PC-3 (cell line): ENCODE data around the gene IZUMO4.

Experiments
- EZH2 ChIP-seq: fragments of 300-600 bp; sonication (generic); IDR thresholded peaks from one replicate; pipeline ENCODE4 v1.6.1; 2017; ENCODE audit warnings: antibody characterized with exemption, mild to moderate bottlenecking, low read length; ENCODE audit not compliant: unreplicated experiment
- TF ChIP-seq, protein P1 (sequence below): fragments of 300-600 bp; sonication (generic); conservative IDR thresholded peaks from 2 replicates; pipeline ENCODE4 v1.5.1; 2017; ENCODE audit warnings: antibody characterized with exemption, low read depth, mild to moderate bottlenecking, low read length

DNA sequence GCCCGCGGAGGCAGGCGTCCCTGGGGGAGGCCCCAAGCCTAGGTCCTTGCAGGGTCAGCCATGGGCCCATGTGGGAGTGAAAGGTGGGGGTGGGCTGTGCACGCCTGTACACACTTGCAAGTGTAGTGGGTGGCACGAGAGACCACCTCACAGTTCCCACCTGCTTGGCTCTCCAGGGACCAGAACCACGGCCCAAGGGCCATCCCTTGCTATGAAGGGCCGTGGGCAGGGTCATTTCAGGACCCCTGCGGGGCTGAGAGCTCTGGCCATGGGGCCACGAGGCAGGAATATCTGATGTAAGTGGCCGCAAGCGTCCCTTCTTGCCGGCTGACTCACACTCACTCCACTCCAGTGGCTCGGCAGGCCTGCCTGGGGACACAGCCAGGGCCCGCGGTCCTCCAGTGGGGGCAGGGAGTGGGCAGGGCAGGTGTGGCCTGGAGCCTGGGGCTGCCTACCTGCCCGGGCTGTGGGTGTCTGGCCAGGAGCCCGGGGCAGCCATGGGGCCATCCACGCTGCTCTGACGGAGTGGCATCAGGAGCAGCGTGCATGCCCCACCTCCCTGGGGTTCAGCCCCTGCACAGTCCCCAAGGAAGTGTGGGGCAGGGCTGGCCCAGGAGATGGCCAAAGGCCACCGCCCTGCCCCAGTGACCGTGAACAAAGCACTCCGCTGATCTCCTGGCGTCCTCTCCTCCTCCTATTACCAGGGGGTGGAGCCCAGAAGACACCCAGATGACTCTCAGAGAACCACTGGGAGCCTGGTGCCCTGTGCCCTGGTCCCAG, 37.1 kb upstream of the IZUMO4 start:
- TF ChIP-seq EZH2: no peak
- TF ChIP-seq, protein P1, sequence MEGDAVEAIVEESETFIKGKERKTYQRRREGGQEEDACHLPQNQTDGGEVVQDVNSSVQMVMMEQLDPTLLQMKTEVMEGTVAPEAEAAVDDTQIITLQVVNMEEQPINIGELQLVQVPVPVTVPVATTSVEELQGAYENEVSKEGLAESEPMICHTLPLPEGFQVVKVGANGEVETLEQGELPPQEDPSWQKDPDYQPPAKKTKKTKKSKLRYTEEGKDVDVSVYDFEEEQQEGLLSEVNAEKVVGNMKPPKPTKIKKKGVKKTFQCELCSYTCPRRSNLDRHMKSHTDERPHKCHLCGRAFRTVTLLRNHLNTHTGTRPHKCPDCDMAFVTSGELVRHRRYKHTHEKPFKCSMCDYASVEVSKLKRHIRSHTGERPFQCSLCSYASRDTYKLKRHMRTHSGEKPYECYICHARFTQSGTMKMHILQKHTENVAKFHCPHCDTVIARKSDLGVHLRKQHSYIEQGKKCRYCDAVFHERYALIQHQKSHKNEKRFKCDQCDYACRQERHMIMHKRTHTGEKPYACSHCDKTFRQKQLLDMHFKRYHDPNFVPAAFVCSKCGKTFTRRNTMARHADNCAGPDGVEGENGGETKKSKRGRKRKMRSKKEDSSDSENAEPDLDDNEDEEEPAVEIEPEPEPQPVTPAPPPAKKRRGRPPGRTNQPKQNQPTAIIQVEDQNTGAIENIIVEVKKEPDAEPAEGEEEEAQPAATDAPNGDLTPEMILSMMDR: no peak
